Osteoblast (primary cell): ENCODE results near the gene APAF1. TPM values are rescaled to one million over a fixed set of nuclear protein-coding genes. Genes with fewer than 3 reads are reported as not detected.
"Not testable (repeated sequence)": the region's sequence is repeated elsewhere in the genome, so short reads cannot be mapped to it uniquely, and the experiment has no call there.

Experiments used
- DNase-seq: peaks from one replicate; pipeline ENCODE4 v3.0.0; 2011; ENCODE audit warnings: low spot score, mixed read lengths; ENCODE audit not compliant: insufficient read length; ENCODE audit errors: missing footprints
- H2AFZ ChIP-seq: 2 replicates; pipeline ENCODE4 v1.6.0; 2011; ENCODE audit warnings: mild to moderate bottlenecking, low read length
- H3K27ac ChIP-seq: 2 replicates; pipeline ENCODE4 v1.5.1; 2011; ENCODE audit warnings: mild to moderate bottlenecking, low read depth, low read length, moderate library complexity
- H3K27me3 ChIP-seq: 2 replicates; pipeline ENCODE4 v1.6.0; 2012; ENCODE audit warnings: mild to moderate bottlenecking, control low read depth, inconsistent platforms, low read length, moderate library complexity; ENCODE audit not compliant: insufficient read depth
- H3K36me3 ChIP-seq: 2 replicates; pipeline ENCODE4 v1.5.1; 2011; ENCODE audit warnings: mild to moderate bottlenecking, low read length, control low read depth, moderate library complexity; ENCODE audit not compliant: insufficient read depth
- H3K4me1 ChIP-seq: 2 replicates; pipeline ENCODE4 v1.5.1; 2011; ENCODE audit warnings: mild to moderate bottlenecking, low read length, control low read depth, moderate library complexity; ENCODE audit not compliant: insufficient read depth
- H3K4me2 ChIP-seq: 2 replicates; pipeline ENCODE4 v1.6.0; 2011; ENCODE audit warnings: mild to moderate bottlenecking, low read length; ENCODE audit not compliant: insufficient read depth
- H3K4me3 ChIP-seq: fragments of 200-600 bp; sonication (generic); 3 replicates; pipeline ENCODE4 v1.5.1; 2012; ENCODE audit warnings: mild to moderate bottlenecking, low read length, inconsistent platforms; ENCODE audit not compliant: insufficient read depth
- H3K79me2 ChIP-seq: 2 replicates; pipeline ENCODE4 v1.6.0; 2012; ENCODE audit warnings: mild to moderate bottlenecking, low read length, control low read depth, inconsistent platforms; ENCODE audit not compliant: insufficient read depth
- H3K9me3 ChIP-seq: 2 replicates; pipeline ENCODE4 v1.5.1; 2011; ENCODE audit warnings: low read depth, low read length, control low read depth
- H4K20me1 ChIP-seq: 2 replicates; pipeline ENCODE4 v1.6.0; 2012; ENCODE audit warnings: mild to moderate bottlenecking, low read length, control low read depth; ENCODE audit not compliant: insufficient read depth
- total RNA-seq: library from RNA; depleted of rRNA; stranded (reverse); fragments of >200 nt; gene quantifications from 2 replicates; pipeline ENCODE4 v1.2.3, GENCODE V29; 2012
- TF ChIP-seq, protein P1 (sequence below): IDR thresholded peaks from 2 replicates; pipeline ENCODE4 v1.5.1; 2011; ENCODE audit warnings: mild to moderate bottlenecking, low read depth, low read length, moderate library complexity; ENCODE audit errors: extremely low read depth

APAF1 gene
- total RNA-seq, 1 donor = 15.2 TPM

DNA sequence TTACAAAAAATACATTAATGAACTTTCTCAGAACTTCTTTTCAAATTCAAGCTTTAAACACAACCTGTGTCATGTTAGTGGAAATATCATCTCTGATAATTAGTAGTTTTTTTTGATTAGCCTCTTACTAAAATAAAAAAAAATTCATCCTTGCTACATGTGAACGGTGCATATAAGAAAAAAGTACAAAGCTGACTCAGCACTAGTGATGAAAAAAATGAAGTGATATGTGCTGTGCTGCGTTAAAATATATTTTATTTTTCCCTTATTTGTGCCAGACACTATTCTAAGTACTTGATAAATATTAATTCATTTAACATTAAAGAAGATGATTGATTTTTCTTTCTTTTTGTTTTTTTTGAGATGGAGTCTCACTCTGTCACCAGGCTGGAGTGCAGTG is 8.0 kb upstream of the APAF1 start:
- H3K36me3 ChIP-seq = peaks cover 18% of the 10 kb centered on the region
- H3K4me1 ChIP-seq = peaks cover 11% of the 10 kb centered on the region
- TF ChIP-seq, protein P1, sequence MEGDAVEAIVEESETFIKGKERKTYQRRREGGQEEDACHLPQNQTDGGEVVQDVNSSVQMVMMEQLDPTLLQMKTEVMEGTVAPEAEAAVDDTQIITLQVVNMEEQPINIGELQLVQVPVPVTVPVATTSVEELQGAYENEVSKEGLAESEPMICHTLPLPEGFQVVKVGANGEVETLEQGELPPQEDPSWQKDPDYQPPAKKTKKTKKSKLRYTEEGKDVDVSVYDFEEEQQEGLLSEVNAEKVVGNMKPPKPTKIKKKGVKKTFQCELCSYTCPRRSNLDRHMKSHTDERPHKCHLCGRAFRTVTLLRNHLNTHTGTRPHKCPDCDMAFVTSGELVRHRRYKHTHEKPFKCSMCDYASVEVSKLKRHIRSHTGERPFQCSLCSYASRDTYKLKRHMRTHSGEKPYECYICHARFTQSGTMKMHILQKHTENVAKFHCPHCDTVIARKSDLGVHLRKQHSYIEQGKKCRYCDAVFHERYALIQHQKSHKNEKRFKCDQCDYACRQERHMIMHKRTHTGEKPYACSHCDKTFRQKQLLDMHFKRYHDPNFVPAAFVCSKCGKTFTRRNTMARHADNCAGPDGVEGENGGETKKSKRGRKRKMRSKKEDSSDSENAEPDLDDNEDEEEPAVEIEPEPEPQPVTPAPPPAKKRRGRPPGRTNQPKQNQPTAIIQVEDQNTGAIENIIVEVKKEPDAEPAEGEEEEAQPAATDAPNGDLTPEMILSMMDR = no peak
- peaks cover 24% of the 10 kb centered on the region for H4K20me1 ChIP-seq
- no peaks in the 10 kb centered on the region for H3K9me3 ChIP-seq
- peaks cover 90% of the 10 kb centered on the region for H3K79me2 ChIP-seq
- H3K27ac ChIP-seq = no peak overlapping the region
- DNase-seq = no peak
- no peak overlapping the region for H2AFZ ChIP-seq
- H3K4me3 ChIP-seq = no peak overlapping the region
- no peaks in the 10 kb centered on the region for H3K27me3 ChIP-seq
- no peak overlapping the region for H3K4me2 ChIP-seq

DNA sequence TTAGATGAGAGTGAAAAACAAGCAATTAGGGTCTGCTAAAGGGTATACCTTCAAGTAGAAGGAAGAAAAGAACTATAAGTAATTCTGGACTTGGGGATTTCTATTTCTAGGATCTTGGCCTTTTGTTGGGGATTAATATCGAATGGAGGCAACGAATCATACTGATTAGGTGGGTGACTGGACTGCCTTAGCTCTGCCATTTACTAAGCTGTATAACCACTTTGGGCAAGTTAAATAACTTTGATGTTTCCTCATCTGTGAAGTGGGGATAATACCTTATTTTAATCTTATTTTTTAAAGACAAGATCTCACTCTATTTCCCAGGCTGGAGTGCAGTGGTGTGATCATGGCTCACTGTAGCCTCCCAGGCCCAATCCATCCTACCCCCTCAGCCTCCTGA is 7.1 kb upstream of the APAF1 start:
- Histone ChIP-seq H3K36me3 (peaks cover 13% of the 10 kb centered on the region), H3K4me2 (no peak overlapping the region), H4K20me1 (peaks cover 24% of the 10 kb centered on the region), H3K4me1 (peaks cover 12% of the 10 kb centered on the region), H3K9me3 (no peaks in the 10 kb centered on the region), H3K79me2 (peaks cover 93% of the 10 kb centered on the region), H3K4me3 (no peak overlapping the region), H3K27me3 (no peaks in the 10 kb centered on the region), H3K27ac (no peak overlapping the region), H2AFZ (no peak overlapping the region)
- TF ChIP-seq, protein P1 = no peak
- no peak for DNase-seq

DNA sequence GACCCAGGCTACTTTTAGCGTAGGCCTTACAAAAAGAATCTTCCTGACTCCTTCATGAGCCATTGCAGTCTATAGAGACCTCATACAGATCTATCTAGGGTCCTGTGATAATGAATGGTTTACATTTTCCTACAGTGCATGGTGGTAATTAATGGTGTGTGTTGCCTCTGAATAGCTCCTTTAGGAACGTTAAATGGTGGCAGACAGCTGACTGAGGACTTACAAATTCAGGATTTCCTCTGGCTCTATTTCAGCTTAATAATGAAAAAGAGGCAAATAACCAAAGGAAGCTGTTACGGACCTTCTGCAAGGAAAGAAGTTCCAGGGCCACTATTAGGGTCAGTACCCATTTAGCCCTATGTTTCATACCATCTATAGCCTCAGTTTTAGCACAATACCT is 5.6 kb upstream of the APAF1 start:
- no peak overlapping the region for H3K27ac ChIP-seq
- H3K4me2 ChIP-seq = no peak overlapping the region
- no peaks in the 10 kb centered on the region for H3K9me3 ChIP-seq
- no peak overlapping the region for H2AFZ ChIP-seq
- no peak for DNase-seq
- TF ChIP-seq, protein P1 = no peak
- H4K20me1 ChIP-seq = peaks cover 24% of the 10 kb centered on the region
- no peak overlapping the region for H3K4me3 ChIP-seq
- no peaks in the 10 kb centered on the region for H3K36me3 ChIP-seq
- peaks cover 14% of the 10 kb centered on the region for H3K4me1 ChIP-seq
- H3K79me2 ChIP-seq = peaks cover 94% of the 10 kb centered on the region
- H3K27me3 ChIP-seq = no peaks in the 10 kb centered on the region

DNA sequence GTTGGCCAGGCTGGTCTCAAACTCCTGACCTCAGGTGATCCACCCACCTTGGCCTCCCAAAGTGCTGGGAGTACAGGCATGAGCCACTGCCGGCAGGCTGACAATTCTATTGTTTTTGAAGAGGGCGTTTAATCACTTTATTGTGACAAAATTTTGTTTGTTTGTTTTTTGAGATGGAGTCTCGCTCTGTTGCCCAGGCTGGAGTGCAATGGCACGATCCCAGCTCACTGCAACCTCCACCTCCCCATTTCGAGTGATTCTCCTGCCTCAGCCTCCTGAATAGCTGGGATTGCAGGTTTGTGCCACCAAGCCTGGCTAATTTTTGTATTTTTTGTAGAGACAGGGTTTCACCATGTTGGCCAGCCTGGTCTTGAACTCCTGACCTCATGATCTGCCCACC is 2.3 kb upstream of the APAF1 start:
- H3K4me2 ChIP-seq = peak overlapping the region; percentile 92
- not testable (repeated sequence) for H3K36me3 ChIP-seq, H4K20me1 ChIP-seq, H3K9me3 ChIP-seq, H3K27ac ChIP-seq, DNase-seq, H2AFZ ChIP-seq, H3K27me3 ChIP-seq
- H3K79me2 ChIP-seq = peaks cover 97% of the 10 kb centered on the region
- peak overlapping the region; percentile 95 for H3K4me3 ChIP-seq
- peaks cover 11% of the 10 kb centered on the region for H3K4me1 ChIP-seq

DNA sequence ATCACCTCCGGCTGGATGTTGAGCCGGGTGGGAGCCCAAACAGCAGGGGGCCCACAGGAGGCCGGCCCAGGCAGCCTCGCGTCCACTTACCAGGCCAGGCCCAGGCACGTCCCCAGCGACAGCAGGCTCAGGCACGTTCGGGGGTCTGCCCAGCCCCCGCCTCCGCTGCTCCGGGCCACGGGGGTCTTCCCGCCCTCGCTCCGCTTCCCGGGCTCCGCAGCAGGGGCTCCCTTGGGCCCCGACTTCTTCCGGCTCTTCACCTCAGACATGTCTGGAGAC is 718 bp upstream of the APAF1 start:
- peak; percentile 72 for DNase-seq
- Histone ChIP-seq H3K4me1 (peaks cover 11% of the 10 kb centered on the region), H3K4me2 (peak overlapping the region; percentile 92), H3K36me3 (peaks cover 12% of the 10 kb centered on the region), H3K79me2 (peaks cover 94% of the 10 kb centered on the region), H4K20me1 (peaks cover 5% of the 10 kb centered on the region), H3K9me3 (no peaks in the 10 kb centered on the region), H3K27me3 (no peaks in the 10 kb centered on the region), H3K27ac (peak overlapping the region; percentile 89), H2AFZ (peak overlapping the region; percentile 96), H3K4me3 (peak overlapping the region; percentile 95)
- TF ChIP-seq, protein P1 = no peak
